NK-92 treated with Interleukin-12 subunit alpha and Interleukin-12 subunit beta, amount 100 ng/mL, for 24 hours (cell line): ENCODE measurements around the gene SH3BGRL2.
A peak's percentile ranks its signal among the peaks of the same experiment; 100 is the strongest.

Experiments used
- DNase-seq: peaks from one replicate; lab custom pipeline; 2025; lab: John Stamatoyannopoulos, UW

SH3BGRL2 gene

GRCh38 chr6:79630883-79631692 lies at the start of gene SH3BGRL2:
Gene SH3BGRL2 (plus strand): TSS chr6:79631329. CDS start chr6:79631462, 133 bp downstream.
- no peak for DNase-seq

DNA sequence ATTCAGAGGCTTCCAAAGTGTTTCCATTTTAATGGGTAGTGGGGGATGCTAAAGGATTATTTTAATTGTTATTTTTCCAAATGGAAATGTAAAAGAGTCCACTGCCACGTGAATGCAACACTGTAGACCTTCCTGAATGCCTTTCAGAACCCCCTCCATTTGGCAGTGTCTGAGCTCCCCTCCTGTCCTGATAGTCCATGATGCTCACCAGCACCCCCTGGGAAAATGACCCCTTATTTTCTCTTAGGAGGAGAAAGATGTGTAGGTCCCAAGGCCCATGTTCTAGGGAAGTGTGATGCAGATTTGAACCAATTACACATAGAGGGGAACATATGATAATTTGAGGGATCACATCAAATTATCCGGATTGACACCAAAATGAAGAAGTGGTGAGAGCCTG lies 46.8 kb upstream of the SH3BGRL2 start:
- no peak for DNase-seq

DNA sequence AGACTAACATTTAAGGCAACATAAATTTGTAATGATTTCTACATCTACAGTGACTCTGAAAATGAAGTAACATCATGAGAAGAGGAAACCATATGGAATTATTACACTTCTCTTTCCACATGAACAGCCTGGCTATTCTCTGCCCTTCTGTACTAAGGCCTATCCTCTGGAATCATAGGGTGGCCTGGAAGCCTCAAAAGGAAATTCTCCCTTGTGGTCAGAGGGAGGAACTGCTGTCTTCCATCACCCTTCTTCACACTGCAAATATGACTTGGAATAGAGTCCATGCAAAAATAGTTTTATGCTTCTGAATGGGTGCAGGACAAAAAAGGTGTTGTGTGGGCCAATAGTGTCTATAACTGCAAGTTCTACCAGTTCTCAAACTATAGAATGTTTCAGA lies 44.6 kb upstream of the SH3BGRL2 start:
- DNase-seq: no peak

DNA sequence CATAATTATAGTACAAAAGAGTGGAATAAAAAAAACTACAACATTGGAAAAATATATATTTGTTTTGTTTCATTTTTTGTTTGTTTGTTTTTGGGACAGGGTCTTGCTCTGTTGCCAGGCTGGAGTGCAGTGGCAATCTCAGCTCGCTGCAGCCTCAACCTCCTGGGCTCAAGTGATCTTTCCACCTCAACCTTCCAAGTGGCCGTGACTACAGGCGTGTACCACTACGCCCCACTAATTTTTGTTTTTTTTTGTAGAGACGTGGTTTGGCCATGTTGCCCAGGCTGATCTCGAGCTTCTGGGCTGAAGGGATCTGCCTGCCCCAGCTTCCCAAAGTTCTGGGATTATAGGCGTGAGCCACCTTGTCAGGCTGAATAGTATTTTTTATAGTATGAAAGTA lies 41.4 kb upstream of the SH3BGRL2 start:
- no peak for DNase-seq

GRCh38 chr6:79597155-79597554 lies 34.0 kb upstream of the SH3BGRL2 start:
- no peak for DNase-seq

- no peak for DNase-seq
Measured at GRCh38 chr6:79598012-79598411, 33.1 kb upstream of the SH3BGRL2 start.

DNA sequence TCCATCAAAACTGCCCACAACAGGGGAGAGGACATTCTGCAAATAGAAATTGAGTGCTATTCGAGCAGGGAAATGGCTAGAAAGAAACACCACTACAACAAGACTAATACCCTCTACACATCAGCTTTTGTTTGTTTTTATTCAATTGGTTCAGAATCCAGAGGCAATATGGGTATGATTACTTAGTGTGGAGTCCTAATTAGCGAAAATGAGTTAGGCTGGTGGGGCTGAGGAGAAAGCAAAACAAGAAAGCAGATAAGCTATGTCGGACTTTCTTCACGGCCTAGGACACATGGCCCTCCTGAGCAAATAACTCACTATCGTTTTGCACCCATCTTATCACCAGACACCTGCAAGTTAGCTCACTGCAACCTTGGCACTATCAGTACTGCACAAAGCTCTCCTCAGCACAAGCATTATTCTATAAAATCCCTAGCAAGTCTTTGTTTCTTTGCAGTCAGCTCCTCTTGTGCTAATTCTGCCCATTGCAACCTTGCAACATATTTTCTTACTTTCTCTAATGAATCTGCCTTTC lies 31.3 kb upstream of the SH3BGRL2 start:
- no peak for DNase-seq

DNA sequence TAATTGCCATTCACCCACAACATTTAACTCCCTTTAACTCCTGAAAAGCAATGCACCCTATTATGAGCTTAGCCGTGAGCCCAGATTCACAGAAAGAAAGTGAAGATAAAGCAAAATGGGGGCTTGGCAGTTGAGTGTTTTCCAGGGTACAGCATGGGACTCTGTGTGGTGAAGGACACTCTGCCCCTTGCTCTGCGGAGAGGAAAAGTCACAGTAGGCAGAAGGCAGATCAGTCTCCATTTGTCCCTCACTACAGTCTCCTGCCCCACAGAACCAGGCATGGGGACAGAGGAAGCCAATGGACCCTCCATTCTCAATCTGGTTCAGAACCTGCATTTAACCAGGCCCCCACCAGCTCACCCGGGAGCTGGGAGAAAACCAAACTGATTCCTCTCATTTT lies 30.8 kb upstream of the SH3BGRL2 start:
- no peak for DNase-seq

DNA sequence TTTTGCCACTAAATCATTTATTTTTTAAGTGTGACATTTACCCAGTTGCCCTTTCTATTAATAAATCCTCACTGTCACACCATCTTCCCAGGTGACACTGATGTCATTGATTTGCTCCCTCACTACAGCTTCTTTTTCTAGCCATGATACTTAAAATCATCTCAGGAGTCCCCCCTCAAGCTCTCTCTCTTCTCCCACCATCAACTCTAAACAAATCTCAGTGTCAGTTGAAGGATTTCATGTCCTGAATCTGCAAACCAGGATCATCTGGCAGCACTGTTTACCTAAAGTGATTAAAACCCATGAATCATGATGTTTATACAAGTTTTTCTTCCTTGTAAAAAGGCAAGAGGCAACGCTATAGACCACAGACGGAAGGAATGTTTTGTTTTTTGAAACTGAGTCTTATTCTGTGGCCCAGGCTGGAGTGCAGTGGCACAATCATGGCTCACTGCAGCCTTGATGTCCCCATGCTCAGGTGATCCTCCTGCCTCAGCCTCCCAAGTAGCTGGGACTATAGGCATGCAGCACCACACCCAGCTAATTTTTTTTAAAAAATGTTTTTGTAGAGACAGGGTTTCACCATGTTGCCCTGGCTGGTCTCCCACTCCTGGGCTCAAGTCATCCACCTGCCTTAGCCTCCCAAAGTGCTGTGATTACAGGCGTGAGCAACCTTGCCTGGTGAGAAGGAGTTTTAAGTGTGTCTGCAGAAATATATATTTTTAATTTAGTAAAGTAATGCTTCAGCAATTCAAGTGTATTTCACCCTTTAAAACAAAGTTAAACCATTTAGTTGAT lies 30.1 kb upstream of the SH3BGRL2 start:
- DNase-seq: no peak

DNA sequence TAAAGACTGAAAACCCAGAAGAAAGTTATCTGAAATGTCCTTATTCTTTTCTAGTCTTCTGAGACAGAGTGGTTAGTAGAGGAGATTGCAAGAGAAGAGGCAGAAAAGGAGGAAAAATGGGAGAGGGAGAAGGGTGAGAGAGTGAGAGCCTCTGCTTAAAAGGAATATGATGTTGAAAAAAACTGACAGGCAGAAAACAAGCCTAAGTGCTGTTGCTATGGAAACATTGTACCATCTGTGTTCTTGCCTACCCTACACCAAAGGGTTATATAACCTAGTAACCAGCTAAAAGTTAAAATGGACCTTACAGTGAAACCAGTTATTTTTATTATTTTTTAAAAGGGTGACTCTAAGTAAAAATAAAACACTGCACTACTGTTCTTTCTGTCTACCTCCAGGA lies 28.3 kb upstream of the SH3BGRL2 start:
- no peak for DNase-seq

- no peak for DNase-seq
Measured at GRCh38 chr6:79604583-79605037, 26.5 kb upstream of the SH3BGRL2 start.

- peak; percentile 4 for DNase-seq
Measured at GRCh38 chr6:79605061-79605460, 26.1 kb upstream of the SH3BGRL2 start.

DNA sequence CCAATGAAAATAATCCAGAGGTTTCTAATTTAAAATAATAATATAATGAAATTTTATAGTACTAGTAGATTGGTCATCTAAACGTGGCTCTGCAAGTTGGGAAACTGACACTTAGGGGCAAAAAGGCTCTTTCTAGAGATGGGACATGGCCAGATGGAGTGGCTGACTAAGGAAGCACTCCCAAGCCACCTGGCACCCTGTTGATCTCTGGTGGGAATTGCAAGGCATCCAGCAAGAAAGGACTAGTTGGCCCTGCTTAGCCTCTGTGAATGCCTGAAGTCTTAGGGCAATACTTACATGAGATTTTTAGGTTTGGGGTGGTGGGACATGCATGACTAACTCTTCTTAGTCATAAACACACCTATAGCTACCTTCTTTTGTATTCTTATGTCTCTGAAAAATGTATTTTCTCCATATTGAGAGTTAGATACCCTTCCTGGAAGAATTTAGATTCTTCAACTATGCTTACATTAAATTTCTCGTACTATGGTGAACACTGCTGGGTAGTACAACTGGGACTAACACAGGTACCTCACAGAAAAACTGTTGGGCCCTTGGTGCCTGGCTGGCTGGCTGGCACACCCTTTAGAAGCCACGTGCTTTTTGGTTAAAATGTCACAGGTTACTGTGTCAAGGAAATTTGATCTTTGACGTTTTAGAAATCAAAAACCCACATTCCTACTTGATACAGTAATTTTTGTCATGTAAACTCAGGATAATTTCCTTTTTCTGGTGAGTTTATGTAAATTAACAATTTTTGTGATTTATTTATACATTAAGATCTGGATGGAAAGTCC lies 25.0 kb upstream of the SH3BGRL2 start:
- no peak for DNase-seq

GRCh38 chr6:79607000-79607399 lies 24.1 kb upstream of the SH3BGRL2 start:
- no peak for DNase-seq

- DNase-seq: no peak
Measured at GRCh38 chr6:79608334-79609224, 22.6 kb upstream of the SH3BGRL2 start.

DNA sequence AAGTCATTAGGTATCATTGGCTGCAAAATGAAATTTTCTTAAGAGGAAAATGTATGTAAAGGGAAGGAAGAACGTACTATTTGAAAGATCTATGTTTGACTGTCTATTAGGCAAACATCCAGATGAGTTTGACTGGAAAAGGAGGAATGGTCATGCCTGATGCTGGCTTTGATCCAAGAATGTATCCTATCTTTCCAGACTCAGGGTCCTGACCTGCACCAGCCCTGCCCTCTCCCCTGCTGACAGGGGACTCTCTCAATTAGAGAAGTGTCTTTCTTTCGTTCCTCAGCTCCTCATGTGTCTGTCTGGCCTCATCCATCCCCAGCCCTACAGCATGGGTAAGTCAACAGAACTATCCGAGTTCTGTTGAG lies 21.9 kb upstream of the SH3BGRL2 start:
- no peak for DNase-seq

DNA sequence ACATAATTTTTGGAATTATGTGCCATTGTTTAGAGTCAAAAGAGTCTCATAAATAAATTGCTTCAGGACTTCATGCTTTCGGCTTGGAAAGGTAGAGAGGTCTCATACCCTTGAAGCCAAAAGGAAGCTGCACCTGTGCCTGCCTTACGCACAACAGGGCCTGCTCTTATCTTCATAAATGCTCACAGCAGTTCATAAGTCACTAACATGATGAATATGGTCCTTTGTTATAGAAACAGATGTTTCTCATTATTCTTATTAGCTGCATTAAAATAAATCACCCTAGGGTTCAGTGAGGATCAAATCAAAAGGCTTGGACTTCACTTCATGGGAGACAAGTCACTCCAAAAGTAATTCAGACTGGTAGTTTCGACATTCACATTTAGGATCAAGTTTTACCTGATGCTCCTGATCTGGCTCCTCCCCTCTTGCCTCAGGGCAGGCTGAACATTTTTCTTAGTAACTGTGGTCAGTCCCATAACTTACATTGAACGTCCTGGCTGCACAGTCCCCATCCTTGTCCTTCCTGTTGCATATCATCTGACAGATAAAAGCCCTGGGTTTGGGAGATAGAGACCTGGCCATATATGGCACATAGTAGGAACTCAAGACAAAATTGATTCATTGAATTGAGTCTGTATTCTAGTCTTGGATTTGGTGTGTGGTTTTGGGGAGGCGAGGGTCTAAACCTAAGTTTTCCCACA lies 20.7 kb upstream of the SH3BGRL2 start:
- no peak for DNase-seq

- DNase-seq: no peak
Measured at GRCh38 chr6:79612457-79612856, 18.7 kb upstream of the SH3BGRL2 start.

- no peak for DNase-seq
Measured at GRCh38 chr6:79612918-79613317, 18.2 kb upstream of the SH3BGRL2 start.

GRCh38 chr6:79613912-79614311 lies 17.2 kb upstream of the SH3BGRL2 start:
- no peak for DNase-seq
